H1 (cell line): ENCODE results near the gene CHN2. TPM values are rescaled to one million over a fixed set of nuclear protein-coding genes. Genes with fewer than 3 reads are reported as not detected.

Experiments used
- CTCF ChIA-PET: fragments of 300-600 bp; sonication (Branson Sonifier 250); formaldehyde crosslinking; loops from one replicate; lab custom pipeline; 2021; ENCODE audit not compliant: partially characterized antibody; lab: Charles Lee
- POLR2A ChIA-PET: fragments of 300-600 bp; sonication (Branson Sonifier 250); formaldehyde crosslinking; loops from one replicate; lab custom pipeline; 2021; ENCODE audit warnings: inconsistent platforms; ENCODE audit not compliant: partially characterized antibody; lab: Charles Lee
- DNase-seq, 2 experiments: peaks; one replicate each; pipeline versions ENCODE4 v3.0.0 to v3.0.0-alpha.2; 2010 to 2022; ENCODE audit warnings: low spot score in 2 of 2, low read depth in 1 of 2, mixed read lengths in 1 of 2
- FAIRE-seq: peaks from 2 replicates; lab custom pipeline; 2011; peaks lifted over from hg19 to GRCh38; lab: Jason Lieb, UNC
- H2AFZ ChIP-seq: 2 replicates; pipeline ENCODE4 v1.8.1; 2012; ENCODE audit warnings: low read length, inconsistent platforms
- H2AK5ac ChIP-seq: 2 replicates; pipeline ENCODE4 v1.6.1; 2013; ENCODE audit warnings: low read depth, low read length
- H2BK120ac ChIP-seq: replicated peaks from 2 replicates; pipeline ENCODE3; 2013; ENCODE audit warnings: low read depth, low read length, inconsistent platforms
- H2BK12ac ChIP-seq: 2 replicates; pipeline ENCODE4 v1.6.1; 2013; ENCODE audit warnings: low read depth, low read length
- H2BK15ac ChIP-seq: 2 replicates; pipeline ENCODE4 v1.6.1; 2013; ENCODE audit warnings: low read length
- H2BK20ac ChIP-seq: 2 replicates; pipeline ENCODE4 v1.6.1; 2013; ENCODE audit warnings: low read length
- H2BK5ac ChIP-seq: 2 replicates; pipeline ENCODE4 v1.6.1; 2013; ENCODE audit warnings: low read depth, low read length
- H3K14ac ChIP-seq: 2 replicates; pipeline ENCODE4 v1.6.1; 2013; ENCODE audit warnings: inconsistent platforms; ENCODE audit not compliant: insufficient read length
- H3K18ac ChIP-seq: 2 replicates; pipeline ENCODE4 v1.6.1; 2013; ENCODE audit warnings: low read length; ENCODE audit errors: extremely low read depth
- H3K23ac ChIP-seq: 2 replicates; pipeline ENCODE4 v1.6.1; 2013; ENCODE audit warnings: inconsistent platforms; ENCODE audit not compliant: insufficient read length
- H3K23me2 ChIP-seq: 2 replicates; pipeline ENCODE4 v1.6.1; 2013; ENCODE audit warnings: low read depth, low read length
- H3K27ac ChIP-seq: 2 replicates; pipeline ENCODE4 v1.6.1; 2011; ENCODE audit warnings: low read depth, low read length, inconsistent platforms
- H3K27me3 ChIP-seq, 4 experiments: replicated peaks in 1 of 4; 1 replicate in 1 of 4; 2 replicates in 3 of 4; pipeline versions ENCODE4 v1.6.1 to v1.8.1; 2011 to 2013; ENCODE audit warnings: low read length in 3 of 4, mild to moderate bottlenecking in 3 of 4, inconsistent platforms in 2 of 4, mixed read lengths in 2 of 4, moderate library complexity in 1 of 4; ENCODE audit not compliant: control insufficient read depth in 3 of 4, insufficient read depth in 3 of 4; ENCODE audit errors: extremely low read depth in 1 of 4
- H3K36me3 ChIP-seq, 4 experiments: 2 replicates each; pipeline versions ENCODE4 v1.6.1 to v1.8.1; 2011 to 2013; ENCODE audit warnings: mild to moderate bottlenecking in 4 of 4, low read length in 3 of 4, moderate library complexity in 2 of 4, control low read depth in 1 of 4, inconsistent platforms in 1 of 4; ENCODE audit not compliant: insufficient read depth in 4 of 4, control insufficient read depth in 2 of 4
- H3K4ac ChIP-seq: replicated peaks from 2 replicates; pipeline ENCODE3; 2013; ENCODE audit warnings: low read length, low read depth, mixed read lengths, inconsistent platforms; ENCODE audit not compliant: insufficient read length
- H3K4me1 ChIP-seq, 4 experiments: replicated peaks in 1 of 4; 1 replicate in 1 of 4; 2 replicates in 3 of 4; pipeline versions ENCODE4 v1.6.1 to v1.8.1; 2011 to 2013; ENCODE audit warnings: low read length in 3 of 4, inconsistent platforms in 2 of 4, mixed read lengths in 1 of 4; ENCODE audit not compliant: insufficient read depth in 4 of 4, control insufficient read depth in 3 of 4
- H3K4me2 ChIP-seq, 2 experiments: 2 replicates each; pipeline versions ENCODE4 v1.6.1 to v1.8.1; 2011 to 2013; ENCODE audit warnings: low read depth in 2 of 2, low read length in 2 of 2, control low read depth in 1 of 2, inconsistent platforms in 1 of 2, mild to moderate bottlenecking in 1 of 2; ENCODE audit not compliant: insufficient read depth in 1 of 2
- H3K4me3 ChIP-seq, 4 experiments: fragments of 200-600, 300-600 bp in 1 of 4; sonication (generic), shearing (Covaris generic), sonication (Bioruptor Twin) in 1 of 4; 2 replicates each; pipeline versions ENCODE4 v1.5.1 to v1.8.1; 2011 to 2016; ENCODE audit warnings: low read length in 4 of 4, low read depth in 3 of 4, control low read depth in 2 of 4, inconsistent platforms in 2 of 4, mild to moderate bottlenecking in 2 of 4, mixed read lengths in 1 of 4, moderate library complexity in 1 of 4; ENCODE audit not compliant: insufficient read depth in 2 of 4; ENCODE audit errors: extremely low read depth in 1 of 4
- H3K56ac ChIP-seq: replicated peaks from 2 replicates; pipeline ENCODE3; 2013; ENCODE audit warnings: low read depth, mild to moderate bottlenecking, mixed read lengths, low read length, inconsistent platforms; ENCODE audit not compliant: insufficient read length
- H3K79me1 ChIP-seq: 2 replicates; pipeline ENCODE4 v1.6.1; 2013; ENCODE audit warnings: low read depth, low read length, control low read depth
- H3K79me2 ChIP-seq, 2 experiments: 2 replicates each; pipeline versions ENCODE4 v1.6.1 to v1.8.1; 2012 to 2013; ENCODE audit warnings: low read length in 2 of 2, mild to moderate bottlenecking in 2 of 2, inconsistent platforms in 1 of 2; ENCODE audit not compliant: insufficient read depth in 2 of 2, control insufficient read depth in 1 of 2
- H3K9ac ChIP-seq, 4 experiments: replicated peaks in 1 of 4; 1 replicate in 1 of 4; 2 replicates in 3 of 4; pipeline versions ENCODE4 v1.6.1 to v1.8.1; 2011 to 2013; ENCODE audit warnings: low read depth in 3 of 4, low read length in 3 of 4, control low read depth in 2 of 4, mild to moderate bottlenecking in 2 of 4, moderate library complexity in 2 of 4, inconsistent platforms in 1 of 4; ENCODE audit errors: extremely low read depth in 1 of 4
- H3K9me3 ChIP-seq, 2 experiments: 2 replicates each; pipeline versions ENCODE4 v1.6.1 to v1.8.1; 2012 to 2013; ENCODE audit warnings: mild to moderate bottlenecking in 2 of 2, moderate library complexity in 2 of 2, control low read depth in 1 of 2, inconsistent platforms in 1 of 2, low read depth in 1 of 2, low read length in 1 of 2, mixed read lengths in 1 of 2; ENCODE audit not compliant: insufficient read depth in 2 of 2
- H4K20me1 ChIP-seq, 2 experiments: replicated peaks in 1 of 2; 2 replicates each; pipeline versions ENCODE3 to v1.8.1; 2011 to 2013; ENCODE audit warnings: inconsistent platforms in 2 of 2, low read length in 2 of 2, mild to moderate bottlenecking in 1 of 2; ENCODE audit not compliant: insufficient read depth in 2 of 2, control insufficient read depth in 1 of 2
- H4K5ac ChIP-seq: 2 replicates; pipeline ENCODE4 v1.6.1; 2013; ENCODE audit warnings: low read length, low read depth, mixed read lengths, inconsistent platforms; ENCODE audit not compliant: insufficient read length
- H4K8ac ChIP-seq: 2 replicates; pipeline ENCODE4 v1.8.0; 2013; ENCODE audit warnings: mild to moderate bottlenecking, moderate library complexity, low read length, inconsistent platforms; ENCODE audit not compliant: insufficient read depth; ENCODE audit errors: extremely low read depth
- H4K91ac ChIP-seq: replicated peaks from 2 replicates; pipeline ENCODE3; 2013; ENCODE audit warnings: low read length, mixed read lengths, inconsistent platforms; ENCODE audit not compliant: insufficient read length
- BCL11A ChIP-seq, 2 experiments: IDR thresholded peaks; one replicate each; pipeline ENCODE4 v1.6.1; 2011; ENCODE audit warnings: low read depth in 2 of 2, low read length in 2 of 2, mild to moderate bottlenecking in 2 of 2
- JUN ChIP-seq: IDR thresholded peaks from 2 replicates; pipeline ENCODE4 v1.6.1; 2011; ENCODE audit warnings: low read depth, mild to moderate bottlenecking, improper control_type of control experiment, low read length
- JUND ChIP-seq: IDR thresholded peaks from 2 replicates; pipeline ENCODE4 v1.6.1; 2011; ENCODE audit warnings: mild to moderate bottlenecking, improper control_type of control experiment, low read length
- MAFK ChIP-seq: IDR thresholded peaks from 2 replicates; pipeline ENCODE4 v1.6.1; 2012; ENCODE audit warnings: low read depth, mild to moderate bottlenecking, improper control_type of control experiment, low read length
- RBBP5 ChIP-seq: IDR thresholded peaks from 2 replicates; pipeline ENCODE4 v1.7.1; 2012; ENCODE audit warnings: low read depth, mild to moderate bottlenecking, inconsistent platforms, low read length, moderate library complexity, borderline replicate concordance
- SP2 ChIP-seq: IDR thresholded peaks from 2 replicates; pipeline ENCODE4 v1.6.1; 2012; ENCODE audit warnings: mild to moderate bottlenecking, low read length, inconsistent platforms
- WGBS, 2 experiments: shearing (Covaris generic) in 1 of 2; methylation state at CpG; one replicate each; pipeline versions ENCODE4 v1.1.6 to v1.1.7; 2013 to 2015; ENCODE audit warnings: low lambda C conversion rate in 2 of 2, mixed read lengths in 2 of 2, inconsistent platforms in 1 of 2, low coverage in 1 of 2, missing lambda C conversion rate in 1 of 2; ENCODE audit not compliant: insufficient replicate concordance in 2 of 2, insufficient coverage in 1 of 2, insufficient read length in 1 of 2; ENCODE audit errors: extremely low coverage in 1 of 2, missing lambda C conversion rate in 1 of 2; 5-methylcytosine and 5-hydroxymethylcytosine counted together
- polyA plus RNA-seq, 7 experiments: library from polyadenylated mRNA; depleted of rRNA in 3 of 7; stranded (reverse) in 5 of 7; unstranded in 2 of 7; fragments of >200 nt in 5 of 7; fragments of 200-250 nt in 2 of 7; gene quantifications; 1 replicate in 5 of 7; 2 replicates in 1 of 7; 4 replicates in 1 of 7; pipeline versions ENCODE4 v1.2.1 to v1.2.3, GENCODE V29; 2011 to 2013; ENCODE audit warnings: missing spikeins in 2 of 7, mixed read lengths in 2 of 7
- total RNA-seq: library from RNA; stranded (reverse); fragmentation: NEBNext Ultra II Directional; extraction: Animal tissue kit (Norgen Biotek cat#: 25700); gene quantifications from 2 replicates; pipeline ENCODE4 v1.2.1, GENCODE V29; 2021

Gene CHN2
- total and polyA plus RNA-seq, 2 of the 8 experiments (the other 6 are each of a cell fraction or from before 2014, with no cell fraction given): 2.9 to 4.8 TPM

GRCh38 chr7:29434380-29434768 is 239.8 kb downstream of the CHN2 start:
- H3K9ac ChIP-seq: no peak overlapping the region
- H3K4me2 ChIP-seq: no peak overlapping the region
- H3K4me3 ChIP-seq: no peak overlapping the region
- no peak overlapping the region for H4K5ac ChIP-seq
- DNase-seq: no peak
- ChIA-PET POLR2A (no interaction called here), CTCF (interaction anchor here (1.0 kb wide), 1 partner anchor 201 kb away, joined by 3 read pairs; no protein-coding TSS in a partner anchor)
- H2BK12ac ChIP-seq: no peak overlapping the region
- H4K20me1 ChIP-seq: no peaks in the 10 kb centered on the region
- no peak overlapping the region for H3K14ac ChIP-seq
- H3K79me2 ChIP-seq: no peaks in the 10 kb centered on the region
- no peak overlapping the region for H4K91ac ChIP-seq
- no peak overlapping the region for H2BK5ac ChIP-seq
- peaks cover 0 to 2% (median 0%) of the 10 kb centered on the region in 4 experiments; a peak in 1 of 7 replicates for H3K4me1 ChIP-seq
- H2AK5ac ChIP-seq: no peak overlapping the region
- H2AFZ ChIP-seq: no peak overlapping the region
- no peak overlapping the region for H3K4ac ChIP-seq
- no peaks in the 10 kb centered on the region for H3K27me3 ChIP-seq
- no peak overlapping the region for H2BK20ac ChIP-seq
- no peak for FAIRE-seq
- no peak overlapping the region for H3K18ac ChIP-seq
- no peaks in the 10 kb centered on the region for H3K79me1 ChIP-seq
- H3K9me3 ChIP-seq: no peaks in the 10 kb centered on the region
- no peaks in the 10 kb centered on the region for H3K23me2 ChIP-seq
- no peaks in the 10 kb centered on the region for H3K36me3 ChIP-seq
- no peak overlapping the region for H3K27ac ChIP-seq
- WGBS, 2 experiments: 96% methylated on average over 2 of the region's 2 CpGs; no CpG with 5 or more reads in 1 of the 2 experiments
- no peak overlapping the region for H3K56ac ChIP-seq
- H4K8ac ChIP-seq: no peak overlapping the region
- H2BK15ac ChIP-seq: no peak overlapping the region
- H2BK120ac ChIP-seq: no peak overlapping the region
- no peak overlapping the region for H3K23ac ChIP-seq
- TF ChIP-seq JUND: no peak
- no peak for TF ChIP-seq BCL11A (IDR thresholded peaks at IDR 0.05; ENCODE audit: low read depth in 2 of 2, low read length in 2 of 2)
- no peak for TF ChIP-seq RBBP5
- no peak for TF ChIP-seq MAFK
- no peak for TF ChIP-seq JUN
- no peak for TF ChIP-seq SP2
- TF ChIP-seq, all 59 proteins: peak for 0
